Trophoblast cell (in vitro differentiated cells and primary cell): ENCODE results near the gene SLC38A8.

Experiments
- DNase-seq, 2 donors: peaks; one replicate each; pipeline ENCODE4 v3.0.0-alpha.2; 2016
- H2AFZ ChIP-seq: 2 replicates; pipeline ENCODE4 v1.6.1; 2013; ENCODE audit warnings: low read length, moderate library complexity, mild to moderate bottlenecking; ENCODE audit not compliant: insufficient read depth, poor library complexity
- H2AK5ac ChIP-seq: 2 replicates; pipeline ENCODE4 v1.6.1; 2013; ENCODE audit warnings: mild to moderate bottlenecking, low read length
- H2BK120ac ChIP-seq: 2 replicates; pipeline ENCODE4 v1.6.1; 2013; ENCODE audit warnings: low read length, mild to moderate bottlenecking, moderate library complexity; ENCODE audit not compliant: insufficient read depth, poor library complexity
- H2BK12ac ChIP-seq: 2 replicates; pipeline ENCODE4 v1.6.1; 2013; ENCODE audit warnings: mild to moderate bottlenecking, low read length, moderate library complexity
- H2BK5ac ChIP-seq: 2 replicates; pipeline ENCODE4 v1.6.1; 2013; ENCODE audit warnings: low read length, low read depth, moderate library complexity, mild to moderate bottlenecking; ENCODE audit not compliant: poor library complexity
- H3K14ac ChIP-seq: 2 replicates; pipeline ENCODE4 v1.6.1; 2013; ENCODE audit warnings: mild to moderate bottlenecking, low read length
- H3K18ac ChIP-seq: 2 replicates; pipeline ENCODE4 v1.6.1; 2013; ENCODE audit warnings: mild to moderate bottlenecking, low read length
- H3K23ac ChIP-seq: 2 replicates; pipeline ENCODE4 v1.6.1; 2013; ENCODE audit warnings: low read length
- H3K27ac ChIP-seq: 2 replicates; pipeline ENCODE4 v1.5.1; 2013; ENCODE audit warnings: low read depth, mild to moderate bottlenecking, inconsistent platforms, low read length, moderate library complexity
- H3K27me3 ChIP-seq: 2 replicates; pipeline ENCODE4 v1.6.1; 2013; ENCODE audit warnings: inconsistent platforms, mild to moderate bottlenecking, low read length, moderate library complexity; ENCODE audit not compliant: insufficient read depth
- H3K36me3 ChIP-seq, 2 experiments: 1 replicate in 1 of 2; 2 replicates in 1 of 2; pipeline ENCODE4 v1.6.1; 2013; ENCODE audit warnings: low read length in 2 of 2, mild to moderate bottlenecking in 2 of 2, moderate library complexity in 1 of 2; ENCODE audit not compliant: insufficient read depth in 2 of 2, control insufficient read depth in 1 of 2
- H3K4ac ChIP-seq: 2 replicates; pipeline ENCODE4 v1.6.1; 2013; ENCODE audit warnings: low read depth, mild to moderate bottlenecking, low read length, moderate library complexity
- H3K4me1 ChIP-seq, 2 experiments: 1 replicate in 1 of 2; 2 replicates in 1 of 2; pipeline ENCODE4 v1.6.1; 2013; ENCODE audit warnings: low read length in 2 of 2, mild to moderate bottlenecking in 2 of 2, moderate library complexity in 1 of 2; ENCODE audit not compliant: insufficient read depth in 2 of 2, control insufficient read depth in 1 of 2
- H3K4me2 ChIP-seq: 2 replicates; pipeline ENCODE4 v1.6.1; 2013; ENCODE audit warnings: inconsistent platforms, mild to moderate bottlenecking, low read length, moderate library complexity
- H3K4me3 ChIP-seq: 2 replicates; pipeline ENCODE4 v1.5.1; 2013; ENCODE audit warnings: mild to moderate bottlenecking, low read depth, low read length, inconsistent platforms
- H3K79me1 ChIP-seq: one replicate; pipeline ENCODE4 v1.6.1; 2013; ENCODE audit warnings: low read length
- H3K79me2 ChIP-seq: 2 replicates; pipeline ENCODE4 v1.6.1; 2013; ENCODE audit warnings: low read length, mild to moderate bottlenecking; ENCODE audit not compliant: control insufficient read depth, insufficient read depth, poor library complexity
- H3K9ac ChIP-seq: 2 replicates; pipeline ENCODE4 v1.6.1; 2013; ENCODE audit warnings: mild to moderate bottlenecking, low read length
- H3K9me3 ChIP-seq: 2 replicates; pipeline ENCODE4 v1.6.1; 2013; ENCODE audit warnings: low read depth, mild to moderate bottlenecking, control low read depth, inconsistent platforms, low read length; ENCODE audit not compliant: insufficient read depth
- H4K12ac ChIP-seq: 2 replicates; pipeline ENCODE4 v1.6.1; 2013; ENCODE audit warnings: low read depth, mild to moderate bottlenecking, low read length, moderate library complexity
- H4K8ac ChIP-seq: 2 replicates; pipeline ENCODE4 v1.6.1; 2013; ENCODE audit warnings: low read depth, mild to moderate bottlenecking, low read length, moderate library complexity
- H4K91ac ChIP-seq: one replicate; pipeline ENCODE4 v1.6.1; 2013; ENCODE audit warnings: low read depth, mild to moderate bottlenecking, low read length, moderate library complexity
- WGBS: extraction: QIAGEN DNeasy Blood & Tissue Kit; methylation state at CpG from one replicate; pipeline ENCODE4 v1.1.7; 2013; ENCODE audit warnings: missing lambda C conversion rate; ENCODE audit not compliant: insufficient read length, insufficient coverage; ENCODE audit errors: extremely low coverage; 5-methylcytosine and 5-hydroxymethylcytosine counted together

Gene SLC38A8

DNA sequence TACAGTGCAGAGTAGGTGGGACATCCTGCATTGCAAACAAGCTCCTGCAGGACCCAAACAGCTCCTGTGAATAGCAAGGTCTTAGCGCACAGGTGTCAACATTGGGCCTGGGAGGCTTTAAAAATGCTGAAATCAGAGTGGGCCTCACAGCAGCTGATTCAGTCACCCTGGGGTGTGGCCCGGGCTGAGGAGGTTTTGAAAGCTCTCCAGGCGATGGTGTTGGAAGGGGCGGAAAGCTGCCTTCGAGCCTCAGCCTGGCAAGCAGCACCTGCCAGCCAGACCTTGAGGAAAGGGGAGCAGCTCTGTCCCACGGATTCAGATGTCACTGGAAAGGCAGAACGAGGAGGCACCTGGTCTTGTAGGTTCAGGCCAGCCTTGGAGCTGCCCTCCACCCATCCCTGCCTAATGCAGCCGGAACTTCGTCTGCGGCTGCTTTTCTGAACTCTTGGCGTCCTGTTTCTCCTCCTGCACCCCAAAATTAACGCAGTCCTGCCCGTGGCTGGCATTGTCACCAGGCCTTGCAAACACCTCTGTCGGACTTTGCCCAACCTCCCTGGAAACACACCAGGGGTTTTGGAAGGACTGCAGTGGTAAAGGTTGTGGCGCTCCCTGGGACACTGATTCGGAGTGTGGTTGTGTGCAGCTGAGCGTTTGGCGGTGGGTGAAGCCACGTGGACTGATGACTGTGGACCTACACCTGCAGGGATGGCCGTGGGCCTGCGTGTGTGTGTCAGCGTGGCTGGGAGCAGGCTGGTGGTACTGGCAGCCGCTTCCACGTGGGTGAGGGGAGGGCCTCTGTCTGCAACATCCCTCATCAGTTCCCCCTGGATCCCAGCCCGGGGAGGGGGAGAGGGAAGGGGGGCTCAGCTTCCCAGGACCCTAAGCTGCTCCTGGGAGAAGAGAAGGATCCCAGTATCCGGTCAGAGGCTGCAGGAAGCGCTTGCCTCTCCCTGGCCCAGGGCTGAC lies 71.1 kb downstream of the SLC38A8 start:
- no peaks in the 10 kb centered on the region for H3K36me3 ChIP-seq
- H3K9me3 ChIP-seq = peaks cover 4% of the 10 kb centered on the region
- H4K12ac ChIP-seq = no peak overlapping the region
- H3K4ac ChIP-seq = no peak overlapping the region
- no peak overlapping the region for H2BK5ac ChIP-seq
- H2BK12ac ChIP-seq = no peak overlapping the region
- H3K9ac ChIP-seq = no peak overlapping the region
- H3K27me3 ChIP-seq = peaks cover 14% of the 10 kb centered on the region
- H3K14ac ChIP-seq = no peak overlapping the region
- no peak overlapping the region for H4K91ac ChIP-seq
- no peak overlapping the region for H3K4me3 ChIP-seq
- no peak overlapping the region for H2AFZ ChIP-seq
- H4K8ac ChIP-seq = no peak overlapping the region
- no peak overlapping the region for H3K23ac ChIP-seq
- no peak overlapping the region for H3K4me2 ChIP-seq
- H3K18ac ChIP-seq = no peak overlapping the region
- no peak overlapping the region for H2AK5ac ChIP-seq
- DNase-seq = no peak
- no peaks in the 10 kb centered on the region for H3K79me1 ChIP-seq
- no peak overlapping the region for H3K27ac ChIP-seq
- no peaks in the 10 kb centered on the region for H3K4me1 ChIP-seq
- H3K79me2 ChIP-seq = no peaks in the 10 kb centered on the region
- WGBS = no CpG with 5 or more reads among the region's 27 CpGs
- no peak overlapping the region for H2BK120ac ChIP-seq

DNA sequence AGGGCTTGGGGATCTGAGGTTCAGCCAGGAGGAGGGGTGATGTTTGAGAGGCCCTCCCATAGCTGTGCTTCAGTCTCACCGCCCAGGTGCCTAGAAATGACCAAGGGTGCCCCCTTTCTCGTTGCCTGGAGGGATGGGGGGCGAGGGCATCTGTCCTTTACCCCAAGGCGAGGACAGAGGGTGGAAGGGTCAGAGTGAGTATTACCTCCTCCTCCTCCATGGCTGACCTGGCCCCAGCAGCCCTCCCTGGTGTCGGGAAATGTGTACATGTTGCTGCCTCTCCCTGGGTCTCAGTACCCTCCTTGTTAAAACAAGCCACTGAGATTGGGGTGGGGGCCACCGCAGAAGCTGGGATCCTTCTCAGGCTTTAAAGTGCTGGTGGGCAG lies 72.2 kb downstream of the SLC38A8 start:
- H3K9ac ChIP-seq = no peak overlapping the region
- H4K8ac ChIP-seq = no peak overlapping the region
- WGBS = no CpG with 5 or more reads among the region's 6 CpGs
- H3K27ac ChIP-seq = no peak overlapping the region
- no peak overlapping the region for H2AK5ac ChIP-seq
- H2AFZ ChIP-seq = no peak overlapping the region
- H3K23ac ChIP-seq = no peak overlapping the region
- peaks cover 3% of the 10 kb centered on the region for H3K9me3 ChIP-seq
- no peak overlapping the region for H3K18ac ChIP-seq
- H3K27me3 ChIP-seq = peaks cover 14% of the 10 kb centered on the region
- no peak overlapping the region for H2BK5ac ChIP-seq
- H4K12ac ChIP-seq = no peak overlapping the region
- H3K4me3 ChIP-seq = no peak overlapping the region
- no peaks in the 10 kb centered on the region for H3K79me1 ChIP-seq
- no peak overlapping the region for H2BK12ac ChIP-seq
- H3K4me2 ChIP-seq = no peak overlapping the region
- no peak overlapping the region for H2BK120ac ChIP-seq
- H3K4ac ChIP-seq = no peak overlapping the region
- H3K4me1 ChIP-seq = no peaks in the 10 kb centered on the region
- H3K79me2 ChIP-seq = no peaks in the 10 kb centered on the region
- no peaks in the 10 kb centered on the region for H3K36me3 ChIP-seq
- no peak for DNase-seq
- no peak overlapping the region for H4K91ac ChIP-seq
- no peak overlapping the region for H3K14ac ChIP-seq

DNA sequence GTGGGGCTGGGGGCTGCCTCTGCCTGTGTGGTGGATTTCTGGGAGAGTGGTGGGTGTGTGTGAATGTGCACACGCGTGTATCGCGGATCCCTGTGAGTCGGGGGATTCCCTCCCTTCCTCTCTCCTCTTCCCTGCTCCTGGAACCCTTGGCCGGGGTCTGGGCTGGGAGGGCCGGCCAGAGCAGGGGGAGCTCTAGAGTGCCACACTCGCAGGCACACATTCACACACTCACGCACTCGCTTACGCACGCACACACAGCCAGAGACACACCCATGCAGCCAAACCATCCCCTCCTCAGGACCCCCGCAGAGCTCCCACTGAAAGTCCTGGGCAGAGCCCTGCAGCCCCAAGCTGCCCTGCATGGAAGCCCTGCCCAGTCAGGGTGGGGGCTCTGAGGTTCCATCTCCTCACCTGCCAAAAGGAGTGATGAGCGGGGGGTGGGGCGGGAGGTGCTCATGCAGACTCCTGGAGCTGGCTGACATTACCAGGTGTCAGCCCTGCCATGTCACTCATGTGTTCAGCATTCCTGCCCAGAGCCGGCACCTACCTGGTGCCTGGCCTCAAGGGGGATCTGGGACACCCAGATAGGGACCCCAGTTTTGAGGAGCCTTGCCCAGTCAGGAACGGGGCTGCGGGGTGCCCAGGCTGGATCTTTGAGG lies 72.7 kb downstream of the SLC38A8 start:
- peaks cover 3% of the 10 kb centered on the region for H3K9me3 ChIP-seq
- no peak overlapping the region for H2AK5ac ChIP-seq
- no CpG with 5 or more reads among the region's 18 CpGs for WGBS
- H3K4me3 ChIP-seq = no peak overlapping the region
- peaks cover 14% of the 10 kb centered on the region for H3K27me3 ChIP-seq
- H3K14ac ChIP-seq = no peak overlapping the region
- no peak overlapping the region for H2BK5ac ChIP-seq
- no peaks in the 10 kb centered on the region for H3K79me2 ChIP-seq
- H2BK120ac ChIP-seq = no peak overlapping the region
- H3K9ac ChIP-seq = no peak overlapping the region
- no peak overlapping the region for H4K91ac ChIP-seq
- DNase-seq = no peak
- no peak overlapping the region for H3K4ac ChIP-seq
- no peak overlapping the region for H3K4me2 ChIP-seq
- H3K4me1 ChIP-seq = no peaks in the 10 kb centered on the region
- no peak overlapping the region for H3K18ac ChIP-seq
- H3K23ac ChIP-seq = no peak overlapping the region
- H2AFZ ChIP-seq = no peak overlapping the region
- H3K79me1 ChIP-seq = no peaks in the 10 kb centered on the region
- H4K8ac ChIP-seq = no peak overlapping the region
- no peaks in the 10 kb centered on the region for H3K36me3 ChIP-seq
- no peak overlapping the region for H4K12ac ChIP-seq
- H3K27ac ChIP-seq = no peak overlapping the region
- no peak overlapping the region for H2BK12ac ChIP-seq

DNA sequence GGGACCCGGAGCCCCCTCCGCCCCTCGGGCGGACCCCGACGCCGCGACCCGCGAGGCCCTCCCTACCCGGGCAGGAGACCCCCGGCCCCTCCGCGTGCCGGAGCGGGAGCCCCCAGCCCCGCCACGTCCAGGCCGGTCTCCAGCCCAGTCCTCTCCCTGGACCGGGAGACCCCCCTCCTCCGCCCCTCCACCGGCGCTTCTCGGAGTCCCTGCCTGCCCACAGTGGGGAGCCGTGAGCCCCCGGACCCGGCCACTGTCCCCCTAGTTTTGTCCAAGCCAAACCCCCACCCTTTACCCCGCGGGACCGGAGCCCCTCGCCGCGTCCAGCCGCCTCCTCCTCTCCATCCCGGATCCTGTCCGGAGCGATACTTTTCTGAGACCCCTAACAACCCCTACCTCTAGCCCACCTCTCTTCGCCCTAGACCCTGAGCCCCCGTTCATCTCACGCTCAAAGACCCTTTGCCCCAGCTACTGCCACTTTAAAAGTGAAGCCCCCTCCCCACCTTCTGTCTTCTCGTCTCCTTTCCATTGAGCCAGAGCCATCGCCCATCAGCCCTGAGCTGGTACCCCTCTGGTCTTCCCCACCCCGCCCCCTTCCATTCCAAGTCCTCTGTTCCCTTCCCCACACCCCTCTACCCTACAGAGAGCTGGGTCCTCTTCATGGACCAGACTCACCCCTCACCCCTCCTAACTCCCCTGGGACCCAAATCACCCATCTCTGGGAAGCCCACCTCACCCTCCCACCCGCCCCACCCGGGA lies 73.5 kb downstream of the SLC38A8 start:
- H3K79me2 ChIP-seq = no peaks in the 10 kb centered on the region
- H3K14ac ChIP-seq = no peak overlapping the region
- no peaks in the 10 kb centered on the region for H3K79me1 ChIP-seq
- H3K9ac ChIP-seq = no peak overlapping the region
- no CpG with 5 or more reads among the region's 45 CpGs for WGBS
- no peak overlapping the region for H3K4me3 ChIP-seq
- no peak overlapping the region for H2BK5ac ChIP-seq
- no peak for DNase-seq
- no peak overlapping the region for H2AFZ ChIP-seq
- H4K8ac ChIP-seq = no peak overlapping the region
- no peak overlapping the region for H4K91ac ChIP-seq
- peak overlapping the region; percentile 58 for H3K4me2 ChIP-seq
- H2BK12ac ChIP-seq = no peak overlapping the region
- H2BK120ac ChIP-seq = no peak overlapping the region
- peaks cover 3% of the 10 kb centered on the region for H3K9me3 ChIP-seq
- no peak overlapping the region for H4K12ac ChIP-seq
- no peak overlapping the region for H3K18ac ChIP-seq
- no peak overlapping the region for H2AK5ac ChIP-seq
- peaks cover 14% of the 10 kb centered on the region for H3K27me3 ChIP-seq
- H3K23ac ChIP-seq = no peak overlapping the region
- H3K4me1 ChIP-seq = no peaks in the 10 kb centered on the region
- H3K4ac ChIP-seq = no peak overlapping the region
- H3K27ac ChIP-seq = no peak overlapping the region
- no peaks in the 10 kb centered on the region for H3K36me3 ChIP-seq
